ENCODE results near the gene CARNS1.

- TF ChIP-seq POLR2AphosphoS5 (IDR thresholded peaks at IDR 0.05) (no peak), POLR2A (IDR thresholded peaks at IDR 0.05) (no peak)
Observed at GRCh38 chr11:67409781-67410368, 5.6 kb upstream of the CARNS1 start.

All from breast epithelium (tissue), 3 donors.